T-helper 2 cell (primary cell): ENCODE results near the gene ZNF664.

Source experiments
- DNase-seq, 5 experiments: peaks; one replicate each; pipeline versions ENCODE4 v3.0.0 to v3.0.0-alpha.2; 2012 to 2022

The ZNF664 gene

DNA sequence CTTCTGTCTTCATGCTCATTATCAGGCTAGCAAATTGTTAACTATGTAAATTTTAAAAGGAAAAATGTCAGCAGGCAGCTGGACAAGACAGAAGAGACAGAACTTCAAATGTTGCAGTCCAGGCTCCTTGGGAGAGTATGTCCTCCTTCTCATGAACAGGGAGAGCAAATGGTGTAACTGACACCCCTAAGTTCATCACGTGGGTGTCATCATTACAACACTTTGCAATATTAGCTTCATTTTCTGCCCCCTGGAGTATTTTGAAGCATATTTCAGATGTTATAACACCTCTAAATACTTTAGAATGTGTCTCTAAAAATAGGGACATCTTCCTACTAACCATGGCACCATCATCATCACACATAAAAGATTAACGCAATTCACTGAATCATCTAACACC is 62.1 kb downstream of the ZNF664 start:
- no peak for DNase-seq

DNA sequence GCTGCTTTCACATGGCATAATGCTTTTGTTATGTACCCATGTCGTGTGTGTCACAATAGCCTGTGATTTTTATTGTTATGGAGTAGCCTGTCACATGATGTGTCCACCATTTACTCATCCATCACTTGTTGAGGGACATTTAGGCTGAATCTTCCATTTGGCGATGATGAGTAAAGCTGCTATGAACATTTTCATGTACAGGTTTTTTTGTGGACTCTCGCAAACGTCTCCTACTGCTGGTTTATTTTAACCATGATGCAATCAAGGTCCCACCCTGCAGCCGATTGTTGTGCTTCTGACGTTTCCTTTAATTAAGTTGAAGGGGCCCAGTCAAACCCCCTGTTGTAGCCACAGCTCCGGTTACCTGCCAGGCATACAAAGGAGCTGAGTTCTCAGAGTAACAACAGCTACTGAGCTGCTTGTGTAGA is 63.2 kb downstream of the ZNF664 start:
- DNase-seq: no peak

DNA sequence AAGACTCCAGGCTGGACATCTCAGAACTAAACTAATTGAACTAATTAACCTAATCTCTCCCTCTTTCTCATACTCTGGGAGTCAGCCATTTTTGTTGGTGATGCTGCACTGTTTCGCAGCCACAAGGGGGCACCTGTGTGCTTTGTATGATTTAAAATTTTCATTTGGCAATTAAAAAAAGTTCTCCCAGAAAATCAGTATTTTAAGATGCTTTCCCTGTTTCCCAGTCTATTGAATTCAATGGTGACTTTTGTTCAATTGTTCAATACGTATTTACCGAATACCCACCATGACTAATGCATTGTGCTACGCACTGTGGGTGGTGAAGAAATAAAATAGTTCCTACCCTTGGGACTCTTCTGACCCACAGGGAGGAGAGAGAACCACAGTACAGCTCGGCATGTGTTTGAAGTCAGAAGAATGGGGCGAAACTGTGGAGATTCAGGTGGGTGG is 63.7 kb downstream of the ZNF664 start:
- peak in 4 of 5 experiments; percentile 8 to 36 (median 24) for DNase-seq

DNA sequence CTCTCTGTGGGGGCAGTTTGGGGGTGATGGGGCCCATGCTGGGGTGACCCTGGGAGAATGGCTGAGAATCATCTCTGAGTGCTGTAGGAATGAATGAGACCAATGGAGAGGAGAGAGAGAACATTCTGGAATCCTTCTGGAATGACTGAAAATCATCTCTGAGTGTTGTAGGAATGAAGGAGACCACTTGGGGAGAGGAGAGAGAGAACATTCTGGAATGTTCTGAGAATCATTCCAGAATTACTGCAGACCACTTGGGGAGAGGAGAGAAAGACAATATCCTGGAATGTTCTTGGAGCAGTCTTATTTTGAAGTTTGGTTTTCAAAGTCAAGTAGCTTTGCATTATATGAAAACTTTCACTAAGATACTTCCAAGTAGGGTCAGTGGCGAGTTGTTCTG is 64.3 kb downstream of the ZNF664 start:
- no peak for DNase-seq

DNA sequence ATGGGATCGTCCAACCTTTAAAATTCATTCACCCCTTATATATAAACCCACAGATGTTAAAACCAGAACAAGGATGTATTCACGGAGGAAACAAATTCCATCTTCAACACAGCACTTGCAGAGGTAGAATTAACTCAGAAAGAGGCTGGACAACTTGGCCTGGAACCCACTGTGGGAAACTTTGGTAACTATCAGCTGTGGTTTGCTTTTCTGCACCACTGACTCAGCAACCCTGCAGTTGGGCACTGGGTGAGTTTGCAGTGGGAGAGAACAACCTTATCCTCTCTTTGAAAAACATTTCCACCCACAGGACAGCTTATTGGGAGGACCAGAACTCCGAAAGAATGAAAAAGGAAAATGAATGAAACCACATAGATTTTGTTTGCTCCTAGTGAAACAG is 66.3 kb downstream of the ZNF664 start:
- no peak for DNase-seq

DNA sequence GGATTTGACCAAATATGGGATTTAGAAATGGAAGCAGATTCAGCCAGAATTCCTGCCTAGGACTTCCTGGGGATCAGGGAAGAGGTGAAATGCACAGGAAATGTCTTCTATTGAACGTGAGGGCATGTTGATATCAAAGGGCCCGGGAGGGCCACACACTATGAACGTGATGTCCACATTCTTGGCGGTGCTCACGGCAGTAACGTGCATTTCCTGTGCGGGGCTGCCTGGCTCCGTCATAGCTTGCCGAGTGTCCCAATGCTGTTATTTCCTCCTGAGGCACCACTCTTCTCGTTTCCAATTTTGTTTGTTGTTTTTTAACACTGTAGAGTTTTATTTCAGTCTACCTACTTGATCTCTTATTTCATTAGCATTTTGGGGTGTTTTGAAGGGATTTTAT is 67.3 kb downstream of the ZNF664 start:
- no peak for DNase-seq

DNA sequence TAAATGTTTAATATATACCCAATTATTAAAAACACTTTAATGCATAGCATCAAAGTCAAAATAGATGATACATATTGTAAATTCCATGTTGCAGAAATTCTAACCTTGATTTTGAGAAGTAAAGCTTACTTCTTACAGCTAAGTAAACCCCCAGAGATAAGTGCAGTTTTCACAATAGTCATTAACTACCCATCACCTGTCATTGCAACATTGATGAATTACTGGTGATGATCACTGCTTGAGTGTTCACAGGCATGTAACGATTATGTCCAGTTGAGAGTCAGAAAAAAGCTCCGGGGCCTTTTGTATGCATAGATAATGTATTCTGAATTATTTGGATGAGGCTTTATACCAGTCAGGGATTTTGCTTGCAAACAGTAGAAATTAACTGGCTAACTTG is 67.7 kb downstream of the ZNF664 start:
- no peak for DNase-seq

DNA sequence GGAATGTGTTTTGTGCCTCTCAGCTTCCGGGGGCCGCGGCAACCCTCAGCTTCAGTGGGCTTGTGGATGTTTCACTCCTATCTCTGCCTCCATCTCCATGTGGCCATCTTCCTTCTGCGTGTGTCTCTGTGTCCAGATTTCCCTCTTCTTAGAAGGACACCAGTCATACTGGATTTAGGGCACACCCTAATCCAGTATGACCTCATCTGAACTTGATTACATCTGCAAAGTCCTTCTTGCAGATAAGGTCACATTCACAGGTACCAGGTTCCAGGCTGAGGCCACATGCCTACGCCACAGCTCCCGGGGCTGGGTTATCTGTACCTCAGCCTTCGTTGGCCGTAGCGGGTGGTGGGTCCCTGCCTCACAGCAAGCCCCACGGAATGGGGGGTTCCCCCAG is 68.9 kb downstream of the ZNF664 start:
- DNase-seq: no peak

DNA sequence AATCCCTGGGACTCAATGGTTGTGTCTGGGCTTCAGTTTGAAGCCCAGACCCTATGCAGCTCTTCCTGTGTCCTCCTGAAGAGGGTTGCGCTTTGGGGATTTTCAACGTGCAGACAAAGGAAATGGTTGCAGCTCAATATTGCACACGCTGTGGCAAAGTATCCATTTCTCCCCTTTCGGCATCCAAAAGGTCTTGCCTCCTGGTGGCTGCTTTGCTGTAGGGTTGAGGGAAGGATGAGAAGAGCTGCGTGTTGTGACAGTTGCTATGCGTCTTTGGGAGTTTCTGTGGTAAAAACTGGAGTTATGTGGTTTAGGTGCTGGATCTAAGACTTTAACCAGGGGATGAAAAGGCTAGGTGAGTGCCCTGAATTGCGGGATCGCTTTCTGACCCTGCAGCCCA is 71.0 kb downstream of the ZNF664 start:
- no peak for DNase-seq

DNA sequence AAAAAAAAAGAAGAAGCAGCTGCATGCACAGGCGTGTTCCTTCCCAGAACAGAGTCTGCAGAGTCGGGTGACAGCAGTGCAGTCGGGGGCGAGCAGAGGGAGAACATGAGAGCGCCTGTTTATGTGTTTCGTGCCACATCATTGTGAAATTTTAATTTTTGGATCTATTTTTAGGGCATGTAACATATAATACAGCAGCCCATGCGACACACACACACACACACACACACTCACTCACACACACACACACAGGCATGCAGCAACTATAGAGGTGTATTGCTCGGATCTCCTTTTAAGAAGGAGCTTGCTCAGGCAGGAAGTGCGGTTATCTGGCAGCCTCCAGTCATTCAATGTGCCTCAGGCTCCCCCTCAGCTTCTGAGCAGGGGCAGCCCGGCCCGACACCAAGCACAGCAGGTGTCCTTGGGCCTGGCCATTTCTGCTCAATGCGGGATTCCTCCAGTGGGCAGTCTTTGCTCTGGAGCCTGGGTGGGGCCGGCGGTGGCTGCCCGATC is 71.8 kb downstream of the ZNF664 start:
- peak in 1 of 5 experiments; percentile 60 for DNase-seq

DNA sequence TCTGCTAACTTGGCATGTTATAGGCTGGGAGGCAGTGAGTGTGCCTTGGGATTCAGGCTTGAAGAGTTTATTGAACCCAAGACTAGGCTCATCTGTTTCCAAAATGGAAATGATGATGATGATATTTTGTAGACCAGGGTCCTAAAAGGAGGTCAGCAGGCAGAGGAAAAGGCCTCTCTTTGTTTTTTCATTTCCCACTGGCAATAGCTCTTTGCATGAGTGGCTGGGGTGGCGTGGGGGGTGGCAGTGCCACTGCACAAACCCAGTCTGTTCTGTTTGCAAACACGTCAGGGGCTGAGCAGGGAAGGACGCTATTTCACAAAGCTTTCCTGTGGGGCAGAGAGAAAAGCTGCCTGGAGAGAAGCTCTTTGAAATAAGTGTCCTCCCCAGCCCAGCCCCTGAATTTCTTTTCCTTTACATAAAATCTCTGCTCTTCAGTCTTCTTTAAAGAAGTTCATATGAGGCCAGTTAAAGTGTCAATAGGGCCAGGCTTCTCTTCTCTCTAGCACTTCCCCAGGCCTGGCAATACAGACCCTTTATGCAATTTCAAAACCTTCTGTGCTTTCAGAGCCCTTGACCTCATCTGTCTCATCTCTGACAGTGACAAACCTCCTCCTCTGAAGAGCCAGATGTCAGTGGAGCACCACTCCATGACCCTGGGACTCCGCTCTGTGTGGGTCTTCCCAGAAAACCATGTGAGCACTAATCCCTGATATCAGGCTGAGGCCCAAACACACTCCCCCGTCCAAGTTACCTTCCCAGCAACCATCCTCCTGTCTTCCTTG is 72.8 kb downstream of the ZNF664 start:
- DNase-seq: no peak

DNA sequence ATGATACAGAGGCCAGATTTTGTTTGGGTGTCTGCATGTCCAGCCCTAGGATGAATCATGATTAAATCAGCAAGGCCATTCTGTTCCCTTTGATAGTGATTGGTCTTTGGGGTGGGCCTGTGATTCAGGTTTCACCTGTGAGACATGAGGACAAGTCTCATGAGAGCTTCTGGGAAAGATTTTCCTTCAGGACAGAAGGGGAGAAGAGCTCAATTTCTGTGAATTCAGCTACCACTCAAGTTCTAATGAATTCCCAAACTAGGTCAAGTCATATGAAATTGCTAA is 73.4 kb downstream of the ZNF664 start:
- no peak for DNase-seq

DNA sequence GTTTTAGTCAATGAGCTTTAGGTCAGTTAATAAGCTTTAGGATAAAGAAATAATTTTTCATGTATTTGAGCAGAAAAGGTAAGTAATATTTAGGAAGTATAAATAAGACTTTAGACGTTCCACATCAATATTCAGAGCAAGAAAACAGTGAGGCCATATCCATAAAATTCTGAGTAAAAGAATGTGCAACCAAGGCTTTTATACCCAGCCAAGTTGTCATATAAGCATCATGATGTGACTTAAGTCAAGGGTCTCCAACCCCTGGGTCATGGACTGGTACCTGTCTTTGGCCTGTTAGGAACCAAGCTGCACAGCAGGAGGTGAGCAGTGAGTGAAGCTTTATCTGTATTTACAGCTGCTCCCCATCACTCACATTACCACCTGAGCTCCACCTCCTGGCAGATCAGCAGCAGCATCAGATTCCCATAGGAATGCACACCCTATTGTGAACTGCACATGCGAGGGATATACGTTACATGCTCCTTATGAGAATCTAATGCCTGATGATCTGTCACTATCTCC is 74.1 kb downstream of the ZNF664 start:
- DNase-seq: no peak

DNA sequence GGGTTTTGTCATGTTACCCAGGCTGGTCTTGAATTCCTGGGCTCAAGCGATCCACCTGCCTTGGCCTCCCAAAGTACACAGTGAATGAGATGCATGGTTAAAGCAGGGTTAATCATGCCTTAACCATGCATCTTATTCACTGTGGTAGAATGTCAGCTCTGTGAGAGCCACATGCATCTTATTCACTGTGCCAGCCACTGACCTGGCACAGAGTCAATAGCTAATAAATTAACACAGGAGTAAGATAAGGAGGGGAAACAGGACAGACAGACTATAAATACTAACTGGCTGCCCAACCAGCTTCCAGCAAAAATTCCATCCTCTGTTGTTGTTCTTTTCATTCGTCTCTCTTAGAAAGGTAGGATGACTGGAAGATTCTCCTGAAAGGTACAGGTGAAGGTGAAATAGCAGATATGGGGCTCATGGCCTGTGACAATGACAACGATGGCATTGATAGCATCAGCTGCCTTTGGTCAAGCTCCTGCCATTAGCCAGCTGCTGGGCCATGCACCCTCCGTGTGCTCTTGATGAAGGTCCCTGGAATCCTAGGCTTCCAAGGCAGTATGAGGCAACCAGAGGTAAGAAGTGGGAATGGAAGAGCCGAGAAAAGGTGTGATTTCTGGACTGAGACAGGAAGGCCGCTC is 76.6 kb downstream of the ZNF664 start:
- no peak for DNase-seq

DNA sequence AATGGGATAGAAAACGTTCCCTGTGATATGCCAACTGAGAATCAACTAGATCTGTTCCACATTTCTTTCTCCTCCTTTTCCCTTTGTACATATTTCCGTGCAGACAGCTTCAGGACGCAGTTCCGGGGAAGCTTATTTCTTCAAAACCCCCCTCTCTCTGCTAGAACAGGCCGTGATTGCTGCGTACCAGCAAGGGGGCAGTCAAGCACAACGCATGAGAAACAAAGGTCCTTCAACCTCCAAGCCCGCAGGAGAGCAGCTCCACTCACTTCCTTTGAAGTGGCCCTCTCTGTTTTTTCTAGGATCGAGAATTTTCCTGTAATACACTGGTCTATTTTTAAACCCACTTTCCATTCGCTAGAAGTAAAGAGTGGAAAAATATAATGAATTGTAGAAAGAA is 80.8 kb downstream of the ZNF664 start:
- DNase-seq: no peak

DNA sequence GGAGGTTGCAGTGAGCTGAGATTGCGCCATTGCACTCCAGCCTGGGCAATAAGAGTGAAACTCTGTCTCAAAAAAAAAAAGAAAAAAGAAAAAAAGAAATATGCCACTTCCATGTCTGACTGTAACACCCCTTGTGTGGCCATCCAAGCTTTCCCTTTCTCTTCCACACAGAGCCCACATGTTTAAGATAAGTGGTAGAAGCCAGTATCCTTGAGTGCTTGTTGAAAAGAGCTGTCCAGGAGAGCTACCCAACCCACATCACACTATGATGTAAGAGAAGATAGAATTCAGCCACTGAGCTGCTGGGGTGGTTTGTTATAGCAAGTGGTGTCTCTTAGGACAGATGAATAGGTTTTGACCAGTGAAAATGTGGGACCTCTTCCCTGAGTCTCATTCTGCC is 82.1 kb downstream of the ZNF664 start:
- no peak for DNase-seq

DNA sequence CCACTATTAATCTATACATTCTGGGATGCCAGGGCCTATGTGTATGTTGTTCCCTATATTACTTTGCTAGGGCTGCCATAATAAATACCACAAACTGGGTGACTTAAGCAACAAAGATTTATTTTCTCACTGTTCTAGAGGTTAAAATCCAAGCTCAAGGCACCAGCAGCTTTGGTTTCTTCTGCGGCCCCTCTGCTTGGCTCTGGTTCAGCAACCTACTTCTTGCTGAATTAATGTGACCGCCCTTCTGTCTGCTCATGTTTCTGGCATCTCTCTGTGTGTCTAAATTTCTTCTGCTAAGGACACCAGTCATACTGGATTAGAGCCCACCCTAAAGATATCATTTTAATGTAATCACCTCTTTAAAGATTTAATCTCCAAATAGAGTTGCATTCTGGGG is 84.7 kb downstream of the ZNF664 start:
- no peak for DNase-seq

DNA sequence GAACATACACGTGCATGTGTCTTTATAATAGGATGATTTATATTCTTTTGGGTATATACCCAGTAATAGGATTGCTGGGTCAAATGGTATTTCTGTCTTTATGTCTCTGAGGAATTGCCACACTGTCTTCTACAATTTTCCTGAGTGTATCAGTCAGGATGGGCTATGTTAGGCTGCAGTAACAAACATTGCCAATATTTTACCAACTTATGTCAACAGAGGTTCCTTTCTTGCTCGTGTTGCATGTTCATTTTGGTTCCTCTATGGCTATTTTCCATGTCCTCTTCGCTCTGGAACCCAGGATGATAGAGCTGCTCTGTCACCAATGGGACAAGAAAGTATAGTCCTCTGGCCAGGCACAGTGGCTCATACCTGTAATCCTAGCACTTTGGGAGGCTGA is 86.7 kb downstream of the ZNF664 start:
- DNase-seq: no peak
